Posterior cingulate gyrus (tissue), 11 donors: ENCODE results near the gene COBL.

ENCODE experiments used
- DNase-seq, 10 donors: peaks; one replicate each; pipeline versions ENCODE4 v3.0.0 to v3.0.0-alpha.2; 2020 to 2021; ENCODE audit warnings: mixed read lengths in 3 of 10
- intact Hi-C: fragments of 100-400 bp; cut with DNase I; formaldehyde crosslinking; loops from one replicate; pipeline ENCODE4 v1.15.1; 2023

COBL gene

GRCh38 chr7:51279391-51280023 is 37.1 kb downstream of the COBL start:
- no peak for DNase-seq
- intact Hi-C loops, result no loop called here

DNA sequence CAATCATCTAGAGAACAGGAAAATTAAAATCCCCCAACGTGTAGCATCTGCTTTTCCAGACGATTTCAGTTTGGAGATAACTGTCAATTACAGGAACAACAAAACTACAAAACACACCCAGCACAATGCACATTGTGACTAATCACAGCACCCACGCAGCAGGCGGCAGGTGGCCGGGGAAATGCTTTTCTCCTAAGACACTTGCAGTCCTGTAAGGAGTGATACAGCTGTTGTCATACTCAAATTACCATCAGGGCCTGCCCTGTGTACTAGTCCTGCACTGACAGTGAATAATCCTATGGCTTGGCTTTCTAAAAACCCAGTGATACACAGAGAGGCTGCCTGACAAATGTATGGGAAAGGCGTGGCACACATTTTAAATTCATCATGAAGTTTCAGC is 37.8 kb downstream of the COBL start:
- intact Hi-C loops, result no loop called here
- DNase-seq, result peak in 3 of 10 donors; percentile 63 to 85 (median 63)

DNA sequence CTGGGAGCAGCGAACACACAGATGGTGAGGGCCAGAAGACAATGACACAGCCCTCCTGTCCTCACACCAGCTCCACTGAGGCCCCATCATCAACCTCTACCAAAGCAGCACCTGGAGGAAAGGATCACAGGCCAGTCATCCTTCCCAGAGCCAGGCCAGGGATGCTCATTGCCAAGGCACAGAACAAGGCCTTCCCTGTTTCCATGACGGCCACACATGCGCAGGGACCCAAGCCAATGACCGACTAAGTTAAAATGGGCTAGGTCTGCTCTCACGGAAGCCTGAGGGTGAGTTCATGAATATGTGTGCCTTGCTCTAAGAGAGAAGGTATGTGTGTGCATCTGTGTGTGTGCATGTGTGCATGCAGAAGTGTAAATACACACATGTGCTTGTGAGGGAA is 39.6 kb downstream of the COBL start:
- DNase-seq, result peak in 4 of 10 donors; percentile 41 to 91 (median 66)
- intact Hi-C loops, result no loop called here

GRCh38 chr7:51276091-51276605 is 40.5 kb downstream of the COBL start:
- intact Hi-C loops, result no loop called here

DNA sequence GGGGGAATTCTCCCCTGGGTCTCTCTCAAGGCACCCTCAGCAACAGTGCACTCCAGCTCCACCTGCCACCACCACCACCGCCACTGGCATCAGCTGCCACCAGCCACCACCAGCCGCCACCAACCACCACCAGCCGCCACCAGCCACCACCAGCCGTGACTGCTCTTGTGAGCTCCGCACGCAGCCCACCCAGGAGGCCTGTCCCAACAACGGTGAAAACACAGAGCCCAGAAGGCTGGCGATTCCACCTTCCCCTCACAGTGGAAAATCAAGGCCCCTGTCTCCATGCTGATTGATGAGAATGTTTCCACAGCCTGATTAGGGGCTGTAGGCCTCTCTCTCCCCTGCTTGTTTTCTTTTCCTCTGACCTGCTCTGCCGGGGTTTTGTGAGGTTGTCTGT is 41.1 kb downstream of the COBL start:
- intact Hi-C loops, result no loop called here

More at GRCh38 chr7:51276091-51276605, 40.5 kb downstream of the COBL start:
- no peak for DNase-seq

DNA sequence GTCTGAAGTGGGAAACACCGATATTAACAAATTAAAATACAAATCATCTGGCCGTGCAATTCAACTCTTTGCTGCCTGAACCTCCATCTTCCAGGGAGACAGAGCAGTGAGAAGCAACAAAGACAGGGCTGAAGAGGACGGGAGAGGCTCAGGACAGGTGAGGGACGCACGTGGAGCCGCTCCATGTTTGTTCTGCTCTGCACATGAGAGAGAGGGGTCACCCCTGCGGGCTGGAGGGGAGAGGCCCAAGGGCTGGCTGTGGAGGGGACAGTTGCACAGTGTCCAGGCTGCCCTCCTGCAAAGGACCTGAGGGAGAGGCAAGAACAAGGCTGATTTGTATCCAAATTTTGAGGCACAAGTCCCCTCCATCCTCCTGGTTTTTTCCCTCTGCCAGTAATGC is 41.7 kb downstream of the COBL start:
- no peak for DNase-seq
- intact Hi-C loops, result no loop called here

More for the DNA sequence above, 41.1 kb downstream of the COBL start:
- peak in 7 of 10 donors; percentile 48 to 95 (median 72) for DNase-seq

GRCh38 chr7:51274001-51274400 is 42.6 kb downstream of the COBL start:
- DNase-seq, result no peak
- intact Hi-C loops, result no loop called here

- intact Hi-C loops, result no loop called here
Observed at GRCh38 chr7:51273360-51273759, 43.2 kb downstream of the COBL start.

GRCh38 chr7:51270965-51271364 is 45.6 kb downstream of the COBL start:
- no peak for DNase-seq
- intact Hi-C loops, result no loop called here

More at GRCh38 chr7:51273360-51273759, 43.2 kb downstream of the COBL start:
- no peak for DNase-seq

GRCh38 chr7:51269911-51270310 is 46.7 kb downstream of the COBL start:
- intact Hi-C loops, result no loop called here
- no peak for DNase-seq

GRCh38 chr7:51269321-51269720 is 47.3 kb downstream of the COBL start:
- intact Hi-C loops, result no loop called here
- DNase-seq, result no peak

DNA sequence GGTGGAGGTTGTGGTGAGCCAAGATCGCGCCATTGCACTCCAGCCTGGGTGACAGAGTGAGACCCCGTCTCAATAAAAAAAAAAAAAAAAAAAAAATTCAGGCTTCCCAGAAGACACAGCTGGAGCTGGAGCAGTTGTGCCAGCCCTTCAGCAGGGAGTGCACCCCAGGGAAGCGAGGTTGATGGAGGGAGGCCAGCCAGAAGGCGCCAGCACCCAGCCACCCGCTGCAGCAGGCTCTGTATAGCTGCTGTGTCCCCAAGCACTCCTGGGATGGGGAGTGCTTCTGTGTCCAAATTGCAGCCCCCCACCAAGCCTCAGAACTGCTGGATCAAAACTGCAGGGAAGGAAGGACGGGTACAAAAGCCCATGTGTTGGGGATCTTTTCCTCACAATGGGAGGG is 47.8 kb downstream of the COBL start:
- DNase-seq, result peak in 4 of 10 donors; percentile 52 to 95 (median 66)

GRCh38 chr7:51267169-51267568 is 49.4 kb downstream of the COBL start:
- intact Hi-C loops, result no loop called here
- no peak for DNase-seq

More for the DNA sequence above, 47.8 kb downstream of the COBL start:
- intact Hi-C loops, result no loop called here

DNA sequence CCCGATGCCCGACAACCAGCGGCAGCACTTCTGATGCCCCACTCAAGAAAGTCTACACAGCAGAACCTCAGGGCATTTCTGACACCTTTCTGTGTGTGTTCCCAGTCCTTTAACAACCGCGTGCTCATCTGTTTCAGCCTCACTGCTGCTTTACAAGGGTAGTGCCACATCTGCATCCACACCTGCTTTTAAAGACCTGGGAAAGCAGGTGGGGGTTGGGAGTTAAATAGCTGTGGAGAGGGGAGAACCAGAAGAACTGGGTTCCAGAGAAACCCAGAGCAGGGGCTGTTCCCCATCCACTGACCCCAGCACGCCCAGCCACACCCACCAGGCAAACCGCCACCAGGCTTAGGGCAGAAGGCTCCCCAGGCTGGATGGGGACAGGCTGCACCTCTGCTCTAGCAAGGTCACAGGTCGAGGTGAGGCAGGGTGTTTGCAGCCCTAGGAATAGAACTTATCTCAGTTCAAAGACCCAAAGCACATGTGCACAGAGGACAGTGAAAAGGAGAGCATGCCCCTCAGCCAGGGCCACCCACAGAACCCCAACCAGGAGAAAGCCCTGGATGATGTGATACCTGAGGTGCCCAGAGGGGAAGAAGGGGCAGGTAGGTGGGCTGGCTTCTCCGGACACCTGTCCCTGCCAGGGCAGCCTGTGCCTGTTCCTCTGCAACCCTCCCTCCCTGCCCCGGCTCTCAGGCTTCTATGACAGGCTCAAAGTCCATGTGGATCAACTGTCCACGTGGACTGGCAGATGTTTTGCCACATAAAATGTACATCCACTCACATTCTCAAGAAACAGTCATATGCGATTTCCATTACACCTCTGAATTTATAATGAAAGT is 51.3 kb downstream of the COBL start:
- no peak for DNase-seq
- intact Hi-C loops, result no loop called here

GRCh38 chr7:51263631-51264484 is 52.8 kb downstream of the COBL start:
- intact Hi-C loops, result no loop called here
- DNase-seq, result no peak

GRCh38 chr7:51262796-51263531 is 53.6 kb downstream of the COBL start:
- intact Hi-C loops, result no loop called here
- no peak for DNase-seq

DNA sequence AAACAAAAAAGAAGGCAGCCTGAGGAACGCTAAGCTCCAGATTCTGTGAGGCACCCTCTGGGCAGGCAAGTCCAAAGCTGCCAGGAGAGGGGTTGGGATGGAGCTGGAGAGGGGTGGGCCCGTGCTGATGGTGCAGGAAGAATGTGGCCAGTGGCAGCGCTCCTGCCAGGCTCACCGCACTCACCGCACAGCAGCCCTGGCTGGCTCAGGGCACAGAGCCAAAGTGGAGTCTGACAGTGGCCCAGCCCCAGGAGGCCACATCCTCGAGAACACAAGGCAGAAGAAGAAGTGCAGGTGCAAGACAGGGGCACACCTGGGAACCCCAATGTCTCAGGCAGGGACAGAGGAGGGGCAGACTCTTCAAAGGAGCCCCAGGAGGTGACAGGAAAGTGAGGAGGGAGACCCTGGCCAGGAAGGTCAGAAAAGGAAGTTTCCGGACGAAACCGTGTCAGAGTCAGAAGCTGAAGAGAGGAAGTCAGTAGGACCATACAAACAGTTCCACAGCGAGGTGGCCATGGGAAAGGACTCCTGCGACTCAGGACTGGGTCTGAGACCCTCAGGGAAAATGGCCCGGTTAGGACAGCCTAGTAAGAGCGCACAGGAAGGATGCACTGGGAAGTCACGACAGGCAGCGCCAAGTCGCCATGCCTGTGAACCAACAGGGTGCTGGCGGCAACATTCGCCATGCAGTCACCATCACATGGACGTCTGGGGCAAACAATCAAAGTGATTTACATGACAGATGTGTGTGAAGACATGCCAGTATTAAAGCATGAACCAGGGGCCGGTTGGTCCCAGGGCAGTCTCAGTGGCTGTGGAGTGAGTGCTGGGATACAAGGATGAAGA is 54.4 kb downstream of the COBL start:
- intact Hi-C loops, result no loop called here
- no peak for DNase-seq

- intact Hi-C loops, result no loop called here
- no peak for DNase-seq
Observed at GRCh38 chr7:51261117-51261835, 55.3 kb downstream of the COBL start.
